SJCRH30 (cell line): ENCODE measurements around the gene SMR3B. TPM values are rescaled to one million over a fixed set of nuclear protein-coding genes. Genes with fewer than 3 reads are reported as not detected.
A peak's percentile ranks its signal among the peaks of the same experiment; 100 is the strongest.

ENCODE experiments used
- DNase-seq, 2 experiments: peaks; one replicate each; pipeline ENCODE4 v3.0.0-alpha.2; 2015 to 2020
- H3K27ac ChIP-seq: fragments of 250-450 bp; sonication (Bioruptor Pico); 2 replicates; pipeline ENCODE4 v1.5.1; 2020; ENCODE audit warnings: mild to moderate bottlenecking, moderate library complexity
- H3K27me3 ChIP-seq: fragments of 250-450 bp; sonication (Bioruptor Pico); 2 replicates; pipeline ENCODE4 v1.5.1; 2020; ENCODE audit warnings: mild to moderate bottlenecking, moderate library complexity
- H3K36me3 ChIP-seq: fragments of 250-450 bp; sonication (Bioruptor Pico); 2 replicates; pipeline ENCODE4 v1.5.1; 2020; ENCODE audit warnings: mild to moderate bottlenecking, moderate library complexity
- H3K4me1 ChIP-seq: fragments of 250-450 bp; sonication (Bioruptor Pico); 2 replicates; pipeline ENCODE4 v1.5.1; 2020; ENCODE audit warnings: mild to moderate bottlenecking, moderate library complexity
- H3K4me3 ChIP-seq: fragments of 250-450 bp; sonication (Bioruptor Pico); 2 replicates; pipeline ENCODE4 v1.5.1; 2020; ENCODE audit warnings: mild to moderate bottlenecking, moderate library complexity
- H3K9me3 ChIP-seq: fragments of 250-450 bp; sonication (Bioruptor Pico); replicated peaks from 2 replicates; pipeline ENCODE4 v1.5.1; 2020; ENCODE audit warnings: mild to moderate bottlenecking, moderate library complexity
- total RNA-seq: library from RNA; depleted of rRNA; stranded (reverse); fragments of >200 nt; shearing (Covaris generic); gene quantifications from 2 replicates; pipeline ENCODE4 v1.2.3, GENCODE V29; 2014; rRNA removed

The SMR3B gene
- not detected in 2 replicates for total RNA-seq

DNA sequence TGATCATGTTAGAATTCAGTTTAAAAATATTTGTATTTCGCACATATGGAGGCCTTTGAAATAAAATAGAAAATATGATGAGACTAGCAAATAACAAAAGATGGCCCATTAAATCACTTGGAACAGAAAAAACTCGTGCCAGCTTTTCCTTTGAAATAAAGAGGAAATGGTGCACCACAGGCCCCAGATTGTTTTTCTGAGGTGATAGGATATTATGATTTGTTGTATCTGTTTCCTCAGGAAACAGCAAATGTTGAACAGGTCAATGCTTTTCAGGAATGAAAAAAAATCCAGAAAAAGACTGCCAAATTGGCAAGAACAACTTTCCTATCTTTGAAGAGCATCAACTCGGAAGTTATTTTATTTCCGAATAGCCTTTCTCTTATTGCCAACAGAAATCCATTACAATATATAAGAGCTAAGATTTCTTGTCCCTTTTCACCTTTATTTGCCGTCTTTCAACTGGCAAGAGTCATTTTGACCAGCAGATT is at the start of gene SMR3B:
SMR3B (plus strand) TSS at position 441 of the 491 bp plus-strand sequence. CDS start 1,380 bp downstream, outside the sequence.
- no peak within 1 kb of the TSS for H3K27ac ChIP-seq
- H3K4me1 ChIP-seq: no peaks in the 10 kb centered on the region
- no peak for DNase-seq
- 0 out of 2 replicates have a peak, but pooled peaks cover 4% of the 10 kb centered on the region for H3K27me3 ChIP-seq
- H3K4me3 ChIP-seq: no peak within 1 kb of the TSS
- no peaks in the 10 kb centered on the region for H3K36me3 ChIP-seq
- no peaks in the 10 kb centered on the region for H3K9me3 ChIP-seq

DNA sequence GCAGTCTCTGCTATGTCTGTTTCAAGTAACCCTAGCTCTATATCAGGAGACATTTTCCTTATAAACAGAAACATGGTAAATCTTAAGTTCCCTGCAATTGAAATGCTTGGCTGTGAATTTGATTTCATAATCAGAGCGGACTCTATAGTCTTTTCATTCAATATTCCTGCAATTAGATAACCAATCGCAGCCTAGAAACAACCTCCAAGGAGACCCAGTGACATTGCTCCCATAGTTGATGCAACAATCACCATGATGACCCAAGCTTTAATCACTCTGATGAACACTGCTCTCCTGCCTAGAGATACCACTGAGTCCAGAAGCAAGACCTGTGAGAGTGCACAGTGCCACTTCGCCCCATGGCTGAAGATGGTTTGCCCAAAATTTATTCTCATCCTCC is 48.2 kb upstream of the SMR3B start, which contains the start of gene CABS1:
CABS1 (plus strand) TSS at position 301 of the 400 bp plus-strand sequence; CDS start at position 360, 59 bp downstream.
- no peak for DNase-seq
- Histone ChIP-seq H3K9me3 (no peaks in the 10 kb centered on the region), H3K4me3 (no peak within 1 kb of the TSS), H3K27me3 (no peaks in the 10 kb centered on the region), H3K4me1 (no peaks in the 10 kb centered on the region), H3K36me3 (no peaks in the 10 kb centered on the region), H3K27ac (no peak within 1 kb of the TSS)

DNA sequence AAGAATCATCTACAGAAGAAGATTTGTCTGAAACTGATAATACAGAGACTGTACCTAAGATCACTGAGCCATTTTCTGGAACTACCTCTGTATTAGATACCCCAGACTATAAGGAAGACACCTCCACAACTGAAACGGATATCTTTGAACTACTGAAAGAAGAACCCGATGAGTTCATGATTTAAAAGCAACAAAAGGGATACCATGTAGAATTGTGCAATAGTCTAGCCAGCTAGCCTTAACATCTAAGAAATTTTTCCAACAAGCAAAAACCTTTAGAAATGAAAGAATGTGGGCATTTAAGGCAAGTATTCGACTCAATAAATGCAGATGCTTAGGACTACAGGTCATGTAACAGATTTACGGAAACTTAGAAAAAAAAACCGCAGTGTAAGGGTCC is 46.9 kb upstream of the SMR3B start:
- DNase-seq: no peak
- Histone ChIP-seq H3K27me3 (no peaks in the 10 kb centered on the region), H3K9me3 (no peaks in the 10 kb centered on the region), H3K4me3 (no peak overlapping the region), H3K27ac (no peak overlapping the region), H3K36me3 (no peaks in the 10 kb centered on the region), H3K4me1 (no peaks in the 10 kb centered on the region)

DNA sequence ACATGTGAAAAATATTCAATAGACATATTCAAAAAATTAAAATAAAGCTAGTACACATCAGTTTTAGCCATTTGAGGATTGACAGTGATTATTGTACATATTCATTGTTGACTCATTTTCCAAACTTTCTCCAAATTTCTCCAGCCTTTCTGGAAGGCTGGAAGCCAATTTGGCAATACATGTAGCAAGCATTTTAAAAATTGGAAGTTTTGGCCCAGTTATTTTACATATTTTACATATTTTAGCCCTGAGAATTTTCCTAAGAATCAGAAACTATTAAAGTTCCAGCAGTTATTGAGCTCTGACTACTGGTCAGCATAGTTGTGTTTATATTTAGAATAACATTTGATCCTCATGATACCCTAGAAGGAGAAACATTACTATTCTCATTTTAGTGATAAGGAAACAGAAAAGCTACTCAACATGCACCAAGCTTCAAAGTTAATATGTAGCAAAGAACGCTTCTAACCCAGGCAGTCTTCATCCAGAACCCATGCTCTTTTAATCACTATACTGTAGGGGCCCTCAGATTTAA is 45.0 kb upstream of the SMR3B start:
- Histone ChIP-seq H3K27me3 (no peaks in the 10 kb centered on the region), H3K4me1 (no peaks in the 10 kb centered on the region), H3K36me3 (no peaks in the 10 kb centered on the region), H3K4me3 (no peak overlapping the region), H3K9me3 (no peaks in the 10 kb centered on the region), H3K27ac (no peak overlapping the region)
- DNase-seq: no peak

DNA sequence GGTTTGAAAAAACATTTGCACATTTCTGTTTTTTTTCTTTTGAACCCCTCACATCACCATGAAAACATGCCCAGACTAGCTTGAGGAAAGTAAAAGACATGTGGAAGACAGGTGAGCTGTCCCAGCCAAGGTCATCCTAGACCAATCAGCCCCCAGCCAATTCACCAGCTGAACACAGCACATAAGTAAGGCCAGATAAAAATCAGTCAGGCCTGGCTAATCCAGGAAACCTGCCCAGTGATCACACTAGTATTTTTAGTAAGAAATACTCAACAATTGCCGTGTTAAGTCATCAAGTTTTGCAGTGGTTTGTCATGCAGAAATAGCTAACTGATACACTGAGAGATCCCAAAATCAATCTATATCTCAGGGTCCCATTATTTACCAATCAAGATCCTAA is 26.7 kb upstream of the SMR3B start:
- no peaks in the 10 kb centered on the region for H3K27me3 ChIP-seq
- no peak for DNase-seq
- H3K4me1 ChIP-seq: no peaks in the 10 kb centered on the region

DNA sequence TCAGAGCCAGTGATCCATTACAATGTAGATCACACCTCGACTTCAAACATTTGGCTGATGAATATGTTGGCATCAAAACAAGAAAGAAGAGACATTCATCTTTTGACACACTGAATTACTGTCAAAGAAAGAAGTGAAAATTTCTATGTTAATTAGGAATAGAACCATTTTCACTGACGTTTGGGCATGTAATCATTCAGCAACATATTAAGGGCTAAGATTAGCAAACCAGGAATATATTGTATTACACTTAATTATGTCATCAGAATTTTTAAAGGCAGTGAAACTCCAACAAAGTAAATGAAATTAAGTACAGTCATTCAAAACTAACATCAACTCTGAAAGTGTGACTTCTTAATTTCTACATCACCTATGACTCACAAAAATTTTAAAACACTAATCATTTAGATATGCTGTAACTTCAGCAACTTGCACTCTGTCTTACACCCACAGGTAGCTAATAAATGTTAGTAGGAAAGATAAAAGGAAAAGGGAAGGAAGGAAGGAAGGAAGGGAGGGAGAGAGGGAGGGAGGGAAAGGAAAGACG is 23.7 kb upstream of the SMR3B start:
- Histone ChIP-seq H3K27ac (no peak overlapping the region), H3K4me3 (no peak overlapping the region), H3K27me3 (no peaks in the 10 kb centered on the region), H3K4me1 (no peaks in the 10 kb centered on the region), H3K9me3 (no peaks in the 10 kb centered on the region), H3K36me3 (no peaks in the 10 kb centered on the region)
- DNase-seq: no peak

More for the DNA sequence above, 26.7 kb upstream of the SMR3B start:
- Histone ChIP-seq H3K27ac (no peak overlapping the region), H3K9me3 (no peaks in the 10 kb centered on the region), H3K4me3 (no peak overlapping the region), H3K36me3 (no peaks in the 10 kb centered on the region)

DNA sequence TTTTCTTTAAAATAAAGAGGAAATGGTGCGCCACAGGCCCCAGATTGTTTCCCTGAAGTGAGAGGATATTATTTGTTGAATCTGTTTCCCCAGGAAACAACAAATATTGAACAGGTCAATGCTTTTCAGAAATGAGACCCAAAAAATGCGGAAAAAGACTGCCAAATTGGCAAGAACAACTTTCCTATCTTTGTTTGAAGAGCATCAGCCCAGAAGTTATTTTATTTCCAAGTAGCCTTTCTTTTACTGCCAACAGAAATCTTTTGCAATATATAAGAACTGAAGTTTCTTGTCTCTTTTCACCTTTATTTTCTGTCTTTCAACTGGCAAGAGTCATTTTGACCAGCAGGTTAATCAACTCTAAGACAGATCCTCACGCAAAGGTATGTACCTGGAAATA is 22.5 kb upstream of the SMR3B start, which contains the start of gene SMR3A:
SMR3A (plus strand) TSS at position 301 of the 400 bp plus-strand sequence. CDS start 1,356 bp downstream, outside the sequence.
- Histone ChIP-seq H3K36me3 (no peaks in the 10 kb centered on the region), H3K4me3 (no peak within 1 kb of the TSS), H3K4me1 (no peaks in the 10 kb centered on the region), H3K27ac (no peak within 1 kb of the TSS), H3K27me3 (no peaks in the 10 kb centered on the region), H3K9me3 (no peaks in the 10 kb centered on the region)
- DNase-seq: no peak

DNA sequence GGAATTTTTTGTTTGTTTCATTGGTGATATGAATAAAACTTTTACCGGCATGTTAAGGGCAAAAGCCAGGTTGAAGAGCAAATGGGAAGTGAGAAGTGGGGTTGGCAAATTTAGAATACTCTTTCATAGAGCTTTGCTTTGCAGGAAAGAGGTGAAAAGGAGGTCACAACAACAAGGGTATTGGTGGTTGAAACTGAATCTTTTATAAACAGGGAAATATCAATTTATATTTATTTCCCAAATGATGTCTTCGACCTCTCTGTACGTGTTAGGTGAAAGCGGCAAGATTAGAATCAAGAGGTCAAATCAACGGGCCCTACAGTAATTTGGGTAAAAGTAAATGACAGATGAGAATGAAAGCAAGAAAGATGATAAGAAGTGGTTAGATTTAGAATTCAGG is 18.9 kb upstream of the SMR3B start:
- Histone ChIP-seq H3K4me3 (no peak overlapping the region), H3K27ac (no peak overlapping the region), H3K36me3 (no peaks in the 10 kb centered on the region), H3K4me1 (no peaks in the 10 kb centered on the region), H3K9me3 (no peaks in the 10 kb centered on the region), H3K27me3 (no peaks in the 10 kb centered on the region)
- DNase-seq: no peak

DNA sequence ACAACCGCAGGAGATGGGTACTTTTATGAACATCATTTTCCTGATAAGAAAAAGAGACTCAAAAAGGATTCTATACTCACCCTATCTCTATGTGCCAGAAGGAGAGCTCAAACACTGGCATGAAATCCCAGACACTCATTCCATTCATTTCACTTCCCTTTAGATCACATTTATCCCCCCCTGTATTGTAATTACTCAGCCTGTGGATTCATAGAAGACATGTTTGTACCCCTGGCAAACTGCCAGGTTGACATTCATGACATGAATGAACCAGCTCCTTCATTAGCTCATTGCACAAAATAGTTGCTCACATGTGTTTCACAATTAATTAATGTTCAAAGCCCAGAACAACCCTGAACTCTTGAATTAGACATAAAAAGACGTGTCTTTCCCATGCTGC is 17.5 kb upstream of the SMR3B start:
- DNase-seq: peak in 1 of 2 experiments; percentile 19
- H3K27ac ChIP-seq: no peak overlapping the region
- H3K9me3 ChIP-seq: no peaks in the 10 kb centered on the region
- no peaks in the 10 kb centered on the region for H3K4me1 ChIP-seq
- no peaks in the 10 kb centered on the region for H3K36me3 ChIP-seq
- no peaks in the 10 kb centered on the region for H3K27me3 ChIP-seq
- H3K4me3 ChIP-seq: no peak overlapping the region

DNA sequence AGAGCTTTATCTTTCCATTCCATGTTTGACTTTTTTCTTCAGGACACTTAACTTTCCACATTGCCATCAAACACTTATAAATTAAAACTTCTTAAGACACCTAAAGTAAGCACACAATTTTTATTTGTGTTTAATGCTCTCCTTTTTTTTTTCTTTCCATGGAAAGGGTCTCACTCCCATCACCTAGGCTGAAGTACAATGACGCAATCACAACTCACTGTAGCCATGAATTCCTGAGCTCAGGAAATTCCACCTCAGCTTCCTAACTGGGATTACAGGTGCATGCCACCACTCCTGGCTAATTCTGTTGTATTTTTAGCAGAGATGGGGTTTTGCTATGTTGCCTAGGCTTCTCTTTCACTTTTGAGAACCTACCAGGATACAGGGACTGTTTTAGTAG is 15.1 kb upstream of the SMR3B start:
- Histone ChIP-seq H3K36me3 (no peaks in the 10 kb centered on the region), H3K27ac (no peak overlapping the region), H3K27me3 (no peaks in the 10 kb centered on the region), H3K9me3 (no peaks in the 10 kb centered on the region), H3K4me3 (no peak overlapping the region), H3K4me1 (no peaks in the 10 kb centered on the region)
- DNase-seq: no peak

DNA sequence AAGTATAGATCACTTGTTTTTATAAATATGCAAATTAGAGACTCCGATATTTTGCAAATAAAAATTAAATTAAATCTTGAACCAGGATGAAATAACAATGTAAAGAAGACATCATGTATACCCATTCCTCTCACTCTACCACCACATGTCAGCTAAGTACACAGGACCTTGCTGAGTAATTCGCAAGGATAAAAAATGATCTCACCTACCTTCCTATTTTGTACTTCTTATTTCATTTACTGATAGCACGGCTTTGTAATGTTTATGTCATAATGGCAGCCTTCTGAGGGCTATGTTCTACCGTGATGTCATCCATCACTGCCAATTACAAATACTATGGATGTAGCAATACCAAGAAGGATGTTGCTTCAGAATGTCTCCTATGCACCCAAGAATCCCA is 10.9 kb upstream of the SMR3B start:
- no peak for DNase-seq
- no peak overlapping the region for H3K4me3 ChIP-seq

DNA sequence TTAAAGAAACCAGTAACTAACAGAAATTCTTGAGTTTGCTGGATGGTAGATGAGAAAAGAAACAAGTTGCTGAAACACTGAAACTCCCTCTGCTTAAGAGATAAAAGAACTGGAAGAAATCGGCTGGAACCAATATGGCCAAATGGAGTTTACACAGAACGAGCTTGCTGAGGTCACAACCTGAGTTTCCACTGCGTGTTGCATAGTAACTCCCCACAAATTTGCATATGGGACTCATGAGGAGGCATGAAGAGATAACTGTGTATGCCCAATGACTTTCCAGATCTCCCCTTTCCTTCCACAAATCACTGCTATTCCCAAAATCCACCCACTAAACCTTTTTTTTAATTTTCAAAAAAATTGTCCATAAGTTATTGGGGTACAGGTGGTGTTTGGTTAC is 10.2 kb upstream of the SMR3B start:
- H3K36me3 ChIP-seq: no peaks in the 10 kb centered on the region
- H3K4me3 ChIP-seq: no peak overlapping the region
- H3K27ac ChIP-seq: no peak overlapping the region
- no peaks in the 10 kb centered on the region for H3K9me3 ChIP-seq
- no peaks in the 10 kb centered on the region for H3K27me3 ChIP-seq
- H3K4me1 ChIP-seq: no peaks in the 10 kb centered on the region
- DNase-seq: no peak

More for the DNA sequence above, 10.9 kb upstream of the SMR3B start:
- H3K27ac ChIP-seq: no peak overlapping the region
- H3K9me3 ChIP-seq: no peaks in the 10 kb centered on the region
- no peaks in the 10 kb centered on the region for H3K36me3 ChIP-seq
- H3K27me3 ChIP-seq: no peaks in the 10 kb centered on the region
- H3K4me1 ChIP-seq: no peaks in the 10 kb centered on the region

DNA sequence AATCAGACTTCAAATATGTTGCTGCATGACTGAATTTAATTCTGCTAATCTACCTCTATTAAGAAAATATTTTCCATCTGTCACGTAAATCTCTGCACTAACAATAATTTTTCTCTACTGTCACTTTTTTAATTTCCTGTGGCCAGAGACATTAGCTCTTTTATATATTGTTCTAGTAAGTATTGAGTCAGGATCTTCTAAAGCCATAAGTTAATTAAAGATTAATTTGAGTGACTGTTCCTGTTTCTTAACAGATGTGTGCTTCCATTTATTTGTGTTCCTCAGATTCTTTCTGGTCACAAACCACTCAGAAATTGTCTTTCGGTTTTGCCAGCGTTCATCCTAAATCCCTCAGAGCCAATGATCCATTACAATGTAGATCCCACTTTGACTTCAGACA is 2.4 kb upstream of the SMR3B start:
- H3K27me3 ChIP-seq: 0 out of 2 replicates have a peak, but pooled peaks cover 4% of the 10 kb centered on the region
- H3K9me3 ChIP-seq: no peaks in the 10 kb centered on the region
- no peak for DNase-seq
- H3K4me1 ChIP-seq: no peaks in the 10 kb centered on the region
- H3K27ac ChIP-seq: no peak overlapping the region
- H3K4me3 ChIP-seq: no peak overlapping the region
- no peaks in the 10 kb centered on the region for H3K36me3 ChIP-seq

DNA sequence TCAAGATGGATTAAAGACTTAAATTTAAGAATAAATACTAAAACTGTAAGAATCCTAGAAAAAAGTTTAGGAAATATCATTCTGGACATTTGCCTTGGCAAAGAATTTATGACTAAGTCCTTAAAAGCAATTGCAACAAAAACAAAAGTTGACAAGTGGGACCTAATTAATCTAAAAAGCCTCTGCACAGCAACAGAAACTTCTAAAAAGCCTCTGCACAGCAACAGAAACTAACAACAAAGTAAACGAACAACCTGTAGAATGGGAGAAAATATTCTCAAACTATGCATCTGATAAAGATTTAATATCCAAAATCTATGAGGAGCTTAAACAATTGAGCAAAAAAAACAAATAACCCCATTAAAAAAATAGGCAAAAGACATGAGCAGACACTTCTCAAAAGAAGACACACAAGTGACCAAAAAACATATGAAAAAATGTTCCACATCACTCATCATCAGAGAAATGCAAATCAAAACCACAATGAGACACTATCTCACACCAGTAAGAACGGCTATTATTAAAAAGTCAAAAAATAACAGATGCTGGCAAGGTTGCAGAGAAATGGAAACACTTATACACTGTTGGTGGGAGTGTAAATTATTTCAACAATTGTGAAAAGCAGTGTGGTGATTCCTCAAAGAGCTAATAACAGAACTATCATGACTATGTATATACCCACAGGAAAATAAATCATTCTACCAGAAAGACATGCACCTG is 9.3 kb downstream of the SMR3B start:
- no peak overlapping the region for H3K27ac ChIP-seq
- H3K4me1 ChIP-seq: no peaks in the 10 kb centered on the region
- no peaks in the 10 kb centered on the region for H3K36me3 ChIP-seq
- DNase-seq: no peak
- H3K4me3 ChIP-seq: no peak overlapping the region
- H3K9me3 ChIP-seq: no peaks in the 10 kb centered on the region
- H3K27me3 ChIP-seq: no peaks in the 10 kb centered on the region

DNA sequence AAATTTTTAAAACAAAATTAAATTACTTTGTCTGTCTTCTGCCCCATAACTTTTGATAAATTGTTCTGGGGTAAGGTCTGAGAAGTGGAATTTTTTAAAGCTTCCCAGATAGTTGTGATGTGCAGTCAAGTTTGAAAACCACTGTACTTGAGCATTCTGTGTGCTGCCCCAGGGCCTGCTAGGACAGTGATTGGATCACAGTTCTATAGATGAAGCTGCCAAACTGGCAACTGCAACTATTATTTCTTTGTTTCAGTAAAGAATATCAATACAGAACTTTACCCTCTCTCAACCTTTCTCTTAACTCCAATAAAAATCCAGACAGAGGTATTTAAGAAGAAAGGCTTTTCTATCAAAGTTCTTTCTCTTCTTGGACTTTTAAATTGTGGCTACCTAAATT is 14.6 kb downstream of the SMR3B start, which contains the start of gene OPRPN:
OPRPN (plus strand) TSS at position 361 of the 400 bp plus-strand sequence. CDS start 1,346 bp downstream, outside the sequence.
- no peaks in the 10 kb centered on the region for H3K9me3 ChIP-seq
- no peaks in the 10 kb centered on the region for H3K27me3 ChIP-seq
- DNase-seq: no peak
- H3K4me3 ChIP-seq: no peak within 1 kb of the TSS
- no peaks in the 10 kb centered on the region for H3K36me3 ChIP-seq
- H3K27ac ChIP-seq: no peak within 1 kb of the TSS
- no peaks in the 10 kb centered on the region for H3K4me1 ChIP-seq
